ENCODE measurements around the gene LCN6.

The LCN6 gene

GRCh38 chr9:136740971-136741882 is 7.1 kb downstream of the LCN6 start:
- DNase-seq (ENCODE audit: low read depth), result no peak
- no peak for TF ChIP-seq CTCF (IDR thresholded peaks at IDR 0.05; ENCODE audit: control insufficient read depth, extremely low read depth, insufficient read depth)
- H3K4me3 ChIP-seq (ENCODE audit: low read depth, low read length), result no peak overlapping the region

GRCh38 chr9:136740491-136740890 is 7.8 kb downstream of the LCN6 start:
- DNase-seq (ENCODE audit: low read depth), result no peak
- no peak overlapping the region for H3K4me3 ChIP-seq (ENCODE audit: low read depth, low read length)
- no peak for TF ChIP-seq CTCF (IDR thresholded peaks at IDR 0.05; ENCODE audit: control insufficient read depth, extremely low read depth, insufficient read depth)

- TF ChIP-seq CTCF (IDR thresholded peaks at IDR 0.05; ENCODE audit: control insufficient read depth, extremely low read depth, insufficient read depth), result no peak
- no peak for DNase-seq (ENCODE audit: low read depth)
- H3K4me3 ChIP-seq (ENCODE audit: low read depth, low read length), result no peak overlapping the region
Measured at GRCh38 chr9:136740069-136740468, 8.3 kb downstream of the LCN6 start.

GRCh38 chr9:136739509-136739908 is 8.8 kb downstream of the LCN6 start:
- TF ChIP-seq CTCF (IDR thresholded peaks at IDR 0.05; ENCODE audit: control insufficient read depth, extremely low read depth, insufficient read depth), result no peak
- no peak for DNase-seq (ENCODE audit: low read depth)
- H3K4me3 ChIP-seq (ENCODE audit: low read depth, low read length), result no peak overlapping the region

DNA sequence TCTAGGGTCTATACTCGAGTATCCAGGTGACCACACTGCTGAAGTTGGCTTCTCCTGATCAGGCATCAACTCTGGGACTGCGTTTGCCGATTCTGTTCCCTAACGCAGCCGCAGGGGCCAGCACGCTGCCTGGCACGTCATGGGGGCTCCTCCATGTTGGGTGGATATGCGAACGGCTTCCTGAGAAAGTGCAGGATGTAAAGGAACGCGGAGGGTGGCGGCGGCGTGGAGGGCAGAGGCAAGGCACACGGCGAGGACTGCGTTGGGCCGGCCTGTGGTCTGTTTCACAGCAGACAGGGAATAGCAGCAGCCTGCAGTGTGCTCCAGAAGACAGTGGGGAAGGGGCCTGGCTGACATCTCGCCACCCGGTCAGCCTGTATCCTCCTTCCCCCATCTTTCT is 9.4 kb downstream of the LCN6 start:
- H3K4me3 ChIP-seq (ENCODE audit: low read depth, low read length), result no peak overlapping the region
- DNase-seq (ENCODE audit: low read depth), result no peak
- no peak for TF ChIP-seq CTCF (IDR thresholded peaks at IDR 0.05; ENCODE audit: control insufficient read depth, extremely low read depth, insufficient read depth)

GRCh38 chr9:136735812-136736480 is 12.4 kb downstream of the LCN6 start:
- no peak overlapping the region for H3K4me3 ChIP-seq (ENCODE audit: low read depth, low read length)
- DNase-seq (ENCODE audit: low read depth), result no peak
- no peak for TF ChIP-seq CTCF (IDR thresholded peaks at IDR 0.05; ENCODE audit: control insufficient read depth, extremely low read depth, insufficient read depth)
